ENCODE measurements around the gene AKAP7. TPM values are rescaled to one million over a fixed set of nuclear protein-coding genes. Genes with fewer than 3 reads are reported as not detected.

AKAP7 gene
- total RNA-seq, 2 experiments from 2014 or later, result 6.2 to 6.5 TPM

DNA sequence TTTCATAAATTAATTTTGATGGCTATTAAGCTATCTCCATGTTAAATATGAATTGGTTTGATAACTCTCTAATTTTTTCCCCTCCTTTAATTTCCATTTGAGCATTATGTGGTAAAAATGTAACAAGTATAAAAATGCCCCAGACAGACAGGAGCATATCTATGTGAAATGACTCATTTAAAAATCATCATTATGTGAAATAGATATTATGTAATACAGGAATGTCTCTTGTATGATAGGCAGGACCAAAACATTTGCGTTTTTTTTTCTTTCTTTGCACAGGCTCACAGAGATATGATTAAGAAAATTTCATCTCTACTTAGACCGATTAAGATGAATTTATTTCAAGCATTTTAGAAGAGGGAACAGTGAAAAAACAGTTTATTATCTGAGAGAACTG lies 95.8 kb downstream of the AKAP7 start:
- DNase-seq, result no peak
- Mint-ChIP-seq H3K27ac (no peak overlapping the region), H3K27me3 (no peaks in the 10 kb centered on the region), H3K4me1 (ENCODE audit: low read depth) (peaks cover 13% of the 10 kb centered on the region), H3K36me3 (ENCODE audit: low read depth) (peaks cover 10% of the 10 kb centered on the region), H3K4me3 (no peak overlapping the region), H3K9me3 (no peaks in the 10 kb centered on the region)
- intact Hi-C loops (cut with micrococcal nuclease), result no loop called here
- ATAC-seq, result no peak
- CTCF ChIA-PET, result no interaction called here
- POLR2A ChIA-PET, result no interaction called here
- TF ChIP-seq, protein P1, sequence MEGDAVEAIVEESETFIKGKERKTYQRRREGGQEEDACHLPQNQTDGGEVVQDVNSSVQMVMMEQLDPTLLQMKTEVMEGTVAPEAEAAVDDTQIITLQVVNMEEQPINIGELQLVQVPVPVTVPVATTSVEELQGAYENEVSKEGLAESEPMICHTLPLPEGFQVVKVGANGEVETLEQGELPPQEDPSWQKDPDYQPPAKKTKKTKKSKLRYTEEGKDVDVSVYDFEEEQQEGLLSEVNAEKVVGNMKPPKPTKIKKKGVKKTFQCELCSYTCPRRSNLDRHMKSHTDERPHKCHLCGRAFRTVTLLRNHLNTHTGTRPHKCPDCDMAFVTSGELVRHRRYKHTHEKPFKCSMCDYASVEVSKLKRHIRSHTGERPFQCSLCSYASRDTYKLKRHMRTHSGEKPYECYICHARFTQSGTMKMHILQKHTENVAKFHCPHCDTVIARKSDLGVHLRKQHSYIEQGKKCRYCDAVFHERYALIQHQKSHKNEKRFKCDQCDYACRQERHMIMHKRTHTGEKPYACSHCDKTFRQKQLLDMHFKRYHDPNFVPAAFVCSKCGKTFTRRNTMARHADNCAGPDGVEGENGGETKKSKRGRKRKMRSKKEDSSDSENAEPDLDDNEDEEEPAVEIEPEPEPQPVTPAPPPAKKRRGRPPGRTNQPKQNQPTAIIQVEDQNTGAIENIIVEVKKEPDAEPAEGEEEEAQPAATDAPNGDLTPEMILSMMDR (IDR thresholded peaks at IDR 0.05), result no peak

- no peaks in the 10 kb centered on the region for H3K9me3 Mint-ChIP-seq
- intact Hi-C loops (cut with micrococcal nuclease), result no loop called here
- peaks cover 12% of the 10 kb centered on the region for H3K4me1 Mint-ChIP-seq (ENCODE audit: low read depth)
- H3K27ac Mint-ChIP-seq, result no peak overlapping the region
- ATAC-seq (no peak), DNase-seq (no peak)
- no peak overlapping the region for H3K4me3 Mint-ChIP-seq
- ChIA-PET CTCF (no interaction called here), POLR2A (no interaction called here)
- TF ChIP-seq, protein P1 (IDR thresholded peaks at IDR 0.05), result no peak
- H3K27me3 Mint-ChIP-seq, result no peaks in the 10 kb centered on the region
- H3K36me3 Mint-ChIP-seq (ENCODE audit: low read depth), result peaks cover 10% of the 10 kb centered on the region
Measured at GRCh38 chr6:131231891-131232290, 96.6 kb downstream of the AKAP7 start.

DNA sequence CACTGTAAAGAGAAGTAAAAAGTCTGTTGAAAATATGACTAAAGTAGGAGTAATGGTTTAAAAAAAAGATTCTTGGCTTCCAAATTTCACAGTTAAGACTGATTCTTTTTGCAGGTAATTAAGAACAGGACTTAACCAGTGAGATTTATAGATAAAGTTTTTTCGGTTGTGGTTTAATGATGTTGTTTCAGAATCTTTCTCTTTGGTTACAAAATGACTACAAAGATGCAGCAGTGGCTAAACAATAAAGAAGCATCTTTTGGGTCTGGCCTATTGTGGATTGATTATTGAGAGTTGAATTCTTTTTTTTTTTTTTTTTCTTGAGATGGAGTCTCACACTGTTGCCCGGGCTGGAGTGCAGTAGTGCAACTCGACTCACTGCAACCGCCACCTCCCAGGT lies 109.7 kb downstream of the AKAP7 start:
- no peak overlapping the region for H3K27ac Mint-ChIP-seq
- H3K4me3 Mint-ChIP-seq, result no peak overlapping the region
- CTCF ChIA-PET, result no interaction called here
- POLR2A ChIA-PET, result no interaction called here
- H3K36me3 Mint-ChIP-seq (ENCODE audit: low read depth), result peaks cover 20% of the 10 kb centered on the region
- H3K27me3 Mint-ChIP-seq, result no peaks in the 10 kb centered on the region
- peaks cover 27% of the 10 kb centered on the region for H3K4me1 Mint-ChIP-seq (ENCODE audit: low read depth)
- ATAC-seq, result no peak
- intact Hi-C loops (cut with micrococcal nuclease), result no loop called here
- no peak for DNase-seq
- TF ChIP-seq, protein P1 (IDR thresholded peaks at IDR 0.05), result no peak
- peaks cover 5% of the 10 kb centered on the region for H3K9me3 Mint-ChIP-seq

GRCh38 chr6:131250122-131250521 lies 114.9 kb downstream of the AKAP7 start:
- ChIA-PET POLR2A (no interaction called here), CTCF (interaction anchor here (1.2 kb wide), 1 partner anchor 29 kb away, joined by 4 read pairs; no protein-coding TSS in a partner anchor)
- DNase-seq (peak; percentile 24), ATAC-seq (peak; percentile 77)
- peak overlapping the region; percentile 60 for H3K4me3 Mint-ChIP-seq
- intact Hi-C loops (cut with micrococcal nuclease), result no loop called here
- no peaks in the 10 kb centered on the region for H3K9me3 Mint-ChIP-seq
- peaks cover 43% of the 10 kb centered on the region for H3K4me1 Mint-ChIP-seq (ENCODE audit: low read depth)
- H3K36me3 Mint-ChIP-seq (ENCODE audit: low read depth), result peaks cover 3% of the 10 kb centered on the region
- TF ChIP-seq, protein P1 (IDR thresholded peaks at IDR 0.05), result no peak
- no peak overlapping the region for H3K27ac Mint-ChIP-seq
- no peaks in the 10 kb centered on the region for H3K27me3 Mint-ChIP-seq

DNA sequence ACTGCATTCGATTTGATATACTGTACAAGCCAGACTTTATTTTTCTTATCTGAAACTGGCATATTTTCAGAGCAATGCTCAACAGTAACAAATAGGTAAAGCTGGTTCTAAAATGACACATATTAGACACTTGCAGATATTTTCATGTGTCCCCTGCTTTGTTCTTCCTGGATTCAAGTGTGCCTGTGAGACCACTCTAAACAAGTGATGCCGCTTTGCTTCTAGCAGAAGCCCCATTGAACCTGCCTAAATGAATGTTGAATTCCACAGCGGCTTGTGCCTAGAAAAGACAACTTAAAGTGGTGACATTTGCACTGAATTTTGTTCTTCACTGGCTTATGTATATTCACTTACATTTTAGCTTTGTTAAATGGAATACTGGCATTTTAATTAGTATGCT lies 115.7 kb downstream of the AKAP7 start:
- ATAC-seq, result no peak
- TF ChIP-seq, protein P1 (IDR thresholded peaks at IDR 0.05), result no peak
- no peak for DNase-seq
- ChIA-PET CTCF (interaction anchor here (1.2 kb wide), 1 partner anchor 28 kb away, joined by 4 read pairs; no protein-coding TSS in a partner anchor), POLR2A (no interaction called here)
- Mint-ChIP-seq H3K27me3 (no peaks in the 10 kb centered on the region), H3K4me3 (peak overlapping the region; percentile 60), H3K9me3 (no peaks in the 10 kb centered on the region), H3K36me3 (ENCODE audit: low read depth) (no peaks in the 10 kb centered on the region), H3K27ac (no peak overlapping the region), H3K4me1 (ENCODE audit: low read depth) (peaks cover 44% of the 10 kb centered on the region)
- intact Hi-C loops (cut with micrococcal nuclease), result no loop called here

Data from activated CD8-positive, alpha-beta T cell treated with anti-CD3 and anti-CD28 coated beads for 36 hours (primary cell).